HG03571 (cell line): ENCODE measurements around the gene GNL1.
"Not testable (repeated sequence)": the region's sequence is repeated elsewhere in the genome, so short reads cannot be mapped to it uniquely, and the experiment has no call there.

Experiments used
- ATAC-seq: cut with Tn5 transposase; IDR thresholded peaks from one replicate; pipeline ENCODE4 v1.9.1; 2021; ENCODE audit not compliant: unreplicated experiment

GNL1 gene

DNA sequence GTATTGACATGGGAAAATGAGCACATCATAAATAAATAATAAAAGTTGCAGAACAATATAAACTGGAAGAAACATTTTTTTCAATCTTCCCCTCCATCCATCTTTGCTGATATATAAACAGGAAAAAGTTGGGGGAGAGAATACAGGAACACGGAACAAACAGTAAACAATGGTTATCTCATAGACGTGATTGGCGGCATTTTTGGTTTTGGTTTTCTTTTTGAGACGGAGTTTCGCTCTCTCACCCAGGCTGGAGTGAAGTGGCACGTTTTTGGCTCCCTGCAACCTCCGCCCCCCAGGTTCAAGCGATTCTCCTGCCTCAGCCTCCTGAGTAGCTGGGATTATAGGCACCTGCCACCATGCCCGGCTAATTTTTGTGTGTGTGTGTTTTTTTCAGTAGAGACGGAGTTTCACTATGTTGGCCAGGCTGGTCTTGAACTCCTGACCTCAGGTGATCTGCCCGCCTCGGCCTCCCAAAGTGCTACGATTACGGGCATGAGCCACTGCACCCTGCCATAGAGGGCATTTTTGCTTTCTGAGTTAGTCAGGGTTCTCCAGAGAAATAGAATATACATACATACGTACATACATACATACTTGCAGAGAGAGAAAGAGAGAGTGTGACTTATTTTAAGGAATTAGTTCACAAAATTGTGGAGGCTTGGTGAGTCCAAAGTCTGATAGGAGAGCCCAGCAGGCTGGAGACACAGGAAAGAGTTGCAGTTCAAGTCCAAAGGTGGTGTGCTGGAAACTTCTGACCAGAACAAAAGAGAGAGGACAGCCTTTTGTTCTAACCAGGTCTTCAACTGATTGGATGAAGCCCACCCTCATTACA, 22.6 kb downstream of the GNL1 start:
- ATAC-seq = no peak

DNA sequence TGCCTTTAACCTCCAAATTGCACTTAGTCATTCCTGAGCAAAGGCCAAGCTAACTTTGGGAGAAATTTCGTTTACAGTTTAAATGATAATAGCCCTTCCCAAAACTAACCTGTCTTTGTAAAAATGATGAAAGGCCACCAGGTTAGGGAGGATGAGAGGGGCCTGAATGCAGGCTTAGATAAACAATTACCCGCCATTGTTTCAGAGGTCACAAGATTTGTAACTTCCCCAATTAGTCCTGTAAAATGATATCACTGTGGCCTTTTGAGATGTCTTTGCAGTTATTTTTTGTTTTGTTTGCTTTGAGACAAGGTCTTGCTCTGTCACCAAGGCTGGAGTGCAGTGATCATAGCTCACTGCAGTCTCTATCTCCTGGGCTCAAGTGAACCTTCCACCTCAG, 26.3 kb downstream of the GNL1 start:
- ATAC-seq = no peak

DNA sequence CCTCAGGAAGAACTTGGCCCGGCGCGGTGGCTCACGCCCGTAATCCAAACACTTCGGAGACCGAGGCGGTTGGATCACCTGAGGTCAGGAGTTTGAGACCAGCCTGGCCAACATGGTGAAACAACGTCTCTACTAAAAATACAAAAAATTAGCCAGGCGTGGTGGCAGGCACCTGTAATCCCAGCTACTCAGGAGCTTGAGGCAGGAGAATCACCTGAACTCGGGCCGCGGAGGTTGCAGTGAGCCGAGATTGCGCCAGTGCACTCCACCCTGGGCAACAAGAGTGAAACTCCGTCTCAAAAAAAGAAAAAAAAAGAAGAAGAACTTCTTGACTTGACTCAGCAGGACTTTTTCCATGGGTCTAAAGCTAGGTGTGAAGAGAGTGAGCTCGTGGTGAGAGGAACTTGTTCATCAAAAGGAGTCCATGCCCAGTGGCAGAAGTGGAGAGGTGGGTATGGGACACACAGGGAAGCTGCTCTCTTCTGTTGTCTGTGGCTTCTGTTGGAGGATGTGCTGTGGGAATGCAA, 26.9 kb downstream of the GNL1 start:
- not testable (repeated sequence) for ATAC-seq

DNA sequence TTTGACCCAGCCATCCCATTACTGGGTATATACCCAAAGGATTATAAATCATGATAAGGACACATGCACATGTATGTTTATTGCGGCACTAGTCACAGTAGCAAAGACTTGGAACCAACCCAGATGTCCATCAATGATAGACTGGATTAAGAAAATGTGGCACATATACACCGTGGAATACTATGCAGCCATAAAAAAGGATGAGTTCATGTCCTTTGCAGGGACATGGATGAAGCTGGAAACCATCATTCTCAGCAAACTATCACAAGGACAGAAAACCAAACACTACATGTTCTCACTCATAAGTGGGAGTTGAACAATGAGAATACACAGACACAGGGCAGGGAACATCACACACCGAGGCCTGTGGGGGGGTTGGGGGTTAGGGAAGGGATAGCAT, 29.8 kb downstream of the GNL1 start:
- not testable (repeated sequence) for ATAC-seq

DNA sequence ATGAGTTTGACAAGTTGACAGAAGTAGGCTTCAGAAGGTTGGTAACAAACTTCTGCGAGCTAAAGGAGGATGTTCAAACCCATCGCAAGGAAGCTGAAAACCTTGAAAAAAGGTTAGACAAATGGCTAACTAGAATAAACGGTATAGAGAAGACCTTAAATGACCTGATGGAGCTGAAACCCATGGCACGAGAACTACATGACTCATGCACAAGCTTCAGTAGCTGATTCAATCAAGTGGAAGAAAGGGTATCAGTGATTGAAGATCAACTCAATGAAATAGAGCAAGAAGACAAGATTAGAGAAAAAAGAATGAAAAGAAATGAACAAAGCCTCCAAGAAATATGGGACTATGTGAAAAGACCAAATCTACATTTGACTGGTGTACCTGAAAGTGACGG, 34.3 kb downstream of the GNL1 start:
- not testable (repeated sequence) for ATAC-seq

DNA sequence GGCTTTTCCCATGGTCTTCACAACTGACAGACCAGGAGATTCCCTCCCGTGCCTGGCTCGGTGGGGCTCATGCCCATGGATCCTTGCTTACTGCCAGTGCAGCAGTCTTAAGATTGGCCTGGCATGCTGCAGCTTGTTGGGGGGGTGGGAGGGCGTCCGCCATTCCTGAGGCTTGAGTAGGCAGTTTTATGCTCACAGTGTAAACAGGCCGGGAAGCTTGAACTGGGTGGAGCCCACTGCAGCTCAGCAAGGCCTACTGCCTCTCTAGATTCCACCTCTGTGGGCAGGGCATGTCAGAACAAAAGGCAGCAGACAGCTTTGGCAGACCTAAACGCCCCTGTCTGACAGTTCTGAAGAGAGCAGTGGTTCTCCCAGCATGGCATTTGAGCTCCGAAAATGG, 35.2 kb downstream of the GNL1 start:
- not testable (repeated sequence) for ATAC-seq

DNA sequence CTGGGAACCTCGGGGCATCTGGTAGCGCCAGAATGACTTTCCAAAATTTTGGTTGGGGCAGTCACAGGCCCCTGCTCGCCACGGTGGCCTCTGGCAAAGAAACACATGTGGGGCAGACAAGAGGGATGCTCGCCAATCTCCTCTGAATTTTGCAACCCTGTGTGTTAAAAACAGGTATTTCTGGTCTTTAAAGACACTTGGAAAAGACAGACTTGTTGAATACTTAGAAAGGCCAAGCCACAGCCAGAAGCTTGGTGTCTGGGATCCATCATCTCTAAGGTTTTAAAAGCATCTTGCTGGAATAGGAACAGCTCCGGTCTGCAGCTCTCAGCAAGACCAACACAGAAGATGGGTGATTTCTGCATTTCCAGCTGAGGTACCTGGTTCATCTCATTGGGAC, 35.8 kb downstream of the GNL1 start:
- no peak for ATAC-seq

DNA sequence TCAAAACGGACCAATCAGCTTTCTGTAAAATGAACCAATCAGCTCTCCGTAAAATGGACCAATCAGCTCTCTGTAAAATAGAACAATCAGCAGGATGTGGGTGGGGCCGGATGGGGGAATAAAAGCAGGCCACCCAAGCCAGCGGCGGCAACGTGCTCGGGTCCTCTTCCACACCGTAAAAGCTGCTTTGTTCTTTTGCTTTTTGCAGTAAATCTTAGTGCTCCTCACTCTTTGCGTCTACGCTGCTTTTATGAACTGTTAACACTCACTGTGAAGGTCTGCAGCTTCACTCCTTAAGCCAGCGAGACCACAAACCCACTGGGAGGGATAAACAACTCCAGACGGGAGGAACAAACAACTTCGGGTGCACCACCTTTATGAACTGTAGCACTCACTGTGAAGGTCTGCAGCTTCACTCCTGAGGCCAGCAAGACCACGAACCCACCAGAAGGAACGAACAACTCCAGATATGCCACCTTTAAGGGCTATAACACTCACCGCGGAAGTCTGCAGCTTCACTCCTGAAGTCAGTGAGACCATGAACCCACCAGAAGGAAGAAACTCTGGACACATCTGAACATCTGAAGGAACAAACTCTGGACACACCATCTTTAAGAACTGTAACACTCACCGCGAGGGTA, 37.7 kb downstream of the GNL1 start:
- ATAC-seq = not testable (repeated sequence)

DNA sequence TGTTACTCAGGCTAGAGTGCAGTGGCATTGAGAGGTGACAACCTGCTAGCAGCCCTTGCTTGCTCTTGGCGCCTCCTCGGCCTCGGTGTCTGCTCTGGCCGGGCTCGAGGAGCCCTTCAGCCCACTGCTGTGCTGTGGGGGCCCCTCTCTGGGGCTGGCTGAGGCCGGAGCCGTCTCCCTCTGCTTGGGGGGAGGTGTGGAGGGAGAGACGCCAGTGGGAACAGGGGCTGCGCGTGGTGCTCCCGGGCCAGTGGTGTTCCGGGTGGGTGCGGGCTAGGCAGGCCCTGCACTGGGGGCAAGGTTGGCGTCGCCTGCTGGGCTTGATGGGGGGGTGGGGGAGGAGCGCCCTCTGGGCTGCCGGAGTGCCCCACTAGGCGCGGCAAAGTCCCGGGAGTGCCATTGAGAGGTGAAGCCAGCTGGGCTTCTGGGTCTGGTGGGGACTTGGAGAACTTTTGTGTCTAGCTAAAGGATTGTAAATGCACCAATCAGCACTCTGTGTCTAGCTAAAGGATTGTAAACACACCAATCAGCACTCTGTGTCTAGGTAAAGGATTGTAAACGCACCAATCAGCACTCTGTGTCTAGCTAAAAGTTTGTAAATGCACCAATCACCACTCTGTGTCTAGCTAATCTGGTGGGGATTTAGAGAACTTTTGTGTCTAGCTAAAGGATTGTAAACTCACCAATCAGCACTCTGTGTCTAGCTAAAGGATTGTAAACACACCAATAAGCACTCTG, 38.4 kb downstream of the GNL1 start:
- not testable (repeated sequence) for ATAC-seq

DNA sequence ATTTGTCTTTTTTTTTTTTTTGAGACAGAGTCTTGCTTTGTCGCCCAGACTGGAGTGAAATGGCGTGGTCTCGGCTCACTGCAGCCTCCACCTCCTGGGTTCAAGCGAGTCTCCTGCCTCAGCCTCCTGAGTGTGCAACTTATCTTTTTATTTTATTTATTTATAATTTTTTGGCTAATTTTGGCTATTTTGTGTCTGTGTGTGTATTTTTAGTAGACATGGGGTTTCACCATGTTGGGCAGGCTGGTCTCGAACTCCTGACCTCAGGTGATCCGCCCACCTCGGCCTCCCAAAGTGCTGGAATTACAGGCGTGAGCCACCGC, 39.6 kb downstream of the GNL1 start:
- ATAC-seq = not testable (repeated sequence)

DNA sequence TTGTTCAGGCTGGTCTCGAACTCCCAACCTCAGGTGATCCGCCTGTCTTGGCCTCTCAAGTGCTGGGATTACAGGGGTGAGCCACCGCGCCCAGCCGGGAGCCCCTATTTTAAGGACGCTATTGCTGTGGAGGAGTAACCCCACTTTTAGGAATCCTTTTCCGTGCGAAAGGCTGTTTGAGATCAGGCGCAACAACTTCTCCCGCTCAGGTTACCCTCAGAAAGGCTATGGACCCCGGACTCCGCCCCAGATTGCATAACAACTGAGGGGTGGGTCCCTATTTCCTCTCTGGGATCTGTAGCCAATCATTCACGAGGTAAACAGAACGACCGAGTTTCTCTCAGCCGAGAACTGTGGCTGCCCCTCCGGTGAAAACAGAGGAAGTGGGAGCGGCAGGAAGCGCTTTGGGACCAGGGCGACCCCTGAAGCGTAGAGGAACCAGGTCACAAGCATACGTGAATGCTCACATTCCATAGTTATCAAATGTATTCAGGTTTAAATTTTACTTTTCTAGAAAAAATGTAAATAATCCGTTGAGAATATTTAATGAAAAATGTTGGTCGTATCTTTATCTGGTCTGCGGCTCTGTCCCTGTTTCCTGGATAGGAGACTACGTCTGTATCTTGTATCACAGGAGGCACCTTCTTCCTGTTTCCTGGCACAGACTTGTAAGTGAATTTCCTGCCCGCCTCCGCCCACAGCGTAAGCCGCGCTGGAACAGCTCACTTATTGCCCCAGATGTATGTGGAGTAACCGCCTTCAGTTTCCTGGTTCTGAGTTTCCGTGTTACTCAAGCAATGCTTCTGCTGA, 40.1 kb downstream of the GNL1 start:
- ATAC-seq = peak; percentile 52

DNA sequence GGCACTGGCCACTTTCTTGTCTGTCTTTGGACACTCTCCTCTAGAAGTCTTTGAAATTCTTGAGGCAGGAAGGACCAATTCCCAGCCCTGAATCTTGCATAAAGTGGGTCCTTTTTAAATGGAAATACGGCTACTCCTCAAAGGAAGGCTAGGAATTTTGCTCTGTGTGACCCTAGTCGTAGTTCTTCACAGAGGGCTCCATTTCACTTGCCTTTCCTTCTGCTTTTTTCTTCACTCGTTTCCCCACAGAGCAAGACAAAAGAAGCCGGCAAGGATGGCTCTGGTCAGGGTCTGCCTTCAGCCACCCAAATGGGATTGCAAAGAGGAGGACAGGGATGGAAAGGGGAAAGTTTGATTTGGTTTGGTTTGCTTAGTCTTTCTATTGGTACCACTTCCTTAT, 41.2 kb downstream of the GNL1 start:
- ATAC-seq = no peak

DNA sequence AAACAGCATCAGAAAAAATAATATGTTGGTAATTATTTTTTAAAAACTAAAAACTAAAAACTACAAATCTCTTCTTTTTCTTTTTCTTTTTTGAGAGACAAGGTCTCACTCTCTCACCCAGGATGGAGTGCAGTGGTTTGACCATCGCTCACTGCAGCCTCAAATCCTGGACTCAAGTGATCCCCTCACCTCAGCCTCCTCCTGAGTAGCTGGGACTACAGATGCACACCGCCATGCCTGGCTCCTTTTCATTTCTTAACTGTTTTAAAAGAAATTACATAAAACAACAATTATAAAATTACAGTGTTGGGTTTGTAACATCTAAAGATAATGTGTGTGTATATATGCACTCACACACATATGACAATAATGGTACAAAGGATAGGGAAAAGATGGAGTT, 42.8 kb downstream of the GNL1 start:
- ATAC-seq = no peak

DNA sequence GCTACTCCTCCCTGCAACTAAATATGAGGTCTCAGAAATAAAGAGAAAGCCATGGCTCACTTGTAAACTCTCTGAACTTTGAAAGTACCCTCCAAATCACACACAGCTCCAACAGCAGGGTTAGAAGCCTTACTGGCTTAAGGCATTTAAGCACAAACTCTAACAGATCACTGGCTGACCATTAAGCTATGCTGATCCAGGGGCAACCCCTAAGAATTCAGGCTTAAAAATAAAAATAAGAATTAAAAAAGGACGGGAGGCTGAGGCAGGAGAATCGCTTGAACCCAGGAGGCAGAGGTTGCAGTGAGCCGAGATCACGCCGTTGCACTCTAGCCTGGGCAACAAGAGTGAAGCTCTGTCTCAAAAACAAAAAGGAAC, 45.1 kb downstream of the GNL1 start:
- no peak for ATAC-seq

DNA sequence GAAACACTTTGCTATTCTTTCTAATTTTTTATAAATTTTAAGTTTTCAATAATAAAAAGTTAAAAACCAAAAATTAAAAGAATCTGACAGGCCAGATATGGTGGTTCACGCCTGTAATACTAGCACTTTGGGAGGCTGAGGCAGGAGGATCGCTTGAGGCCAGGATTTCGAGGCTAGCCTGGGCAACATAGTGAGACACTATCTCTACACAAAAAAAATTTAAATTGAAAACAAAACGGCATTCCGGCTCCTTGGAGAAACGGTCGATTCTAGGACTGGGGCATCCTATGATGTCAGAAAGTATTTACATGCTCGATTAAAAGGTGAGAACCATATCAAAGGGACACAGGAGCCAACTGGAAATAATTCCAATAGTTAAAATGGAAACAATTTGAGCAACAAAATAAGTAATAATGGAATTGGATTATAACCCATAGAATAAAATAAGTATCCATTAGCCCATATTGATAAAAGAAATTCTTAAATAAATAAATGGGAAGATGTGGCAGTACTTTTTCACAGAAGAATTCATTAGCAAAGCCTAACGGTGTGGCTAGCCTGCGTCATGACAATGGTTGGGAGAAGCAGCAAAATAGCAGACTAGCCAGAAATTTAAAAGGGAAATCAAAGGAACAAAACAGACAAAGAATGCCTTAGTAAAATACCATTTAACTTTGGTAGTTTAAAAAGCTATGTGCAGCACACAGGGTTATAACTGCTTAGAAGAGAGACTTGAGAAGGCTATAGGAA, 45.7 kb downstream of the GNL1 start:
- ATAC-seq = no peak

DNA sequence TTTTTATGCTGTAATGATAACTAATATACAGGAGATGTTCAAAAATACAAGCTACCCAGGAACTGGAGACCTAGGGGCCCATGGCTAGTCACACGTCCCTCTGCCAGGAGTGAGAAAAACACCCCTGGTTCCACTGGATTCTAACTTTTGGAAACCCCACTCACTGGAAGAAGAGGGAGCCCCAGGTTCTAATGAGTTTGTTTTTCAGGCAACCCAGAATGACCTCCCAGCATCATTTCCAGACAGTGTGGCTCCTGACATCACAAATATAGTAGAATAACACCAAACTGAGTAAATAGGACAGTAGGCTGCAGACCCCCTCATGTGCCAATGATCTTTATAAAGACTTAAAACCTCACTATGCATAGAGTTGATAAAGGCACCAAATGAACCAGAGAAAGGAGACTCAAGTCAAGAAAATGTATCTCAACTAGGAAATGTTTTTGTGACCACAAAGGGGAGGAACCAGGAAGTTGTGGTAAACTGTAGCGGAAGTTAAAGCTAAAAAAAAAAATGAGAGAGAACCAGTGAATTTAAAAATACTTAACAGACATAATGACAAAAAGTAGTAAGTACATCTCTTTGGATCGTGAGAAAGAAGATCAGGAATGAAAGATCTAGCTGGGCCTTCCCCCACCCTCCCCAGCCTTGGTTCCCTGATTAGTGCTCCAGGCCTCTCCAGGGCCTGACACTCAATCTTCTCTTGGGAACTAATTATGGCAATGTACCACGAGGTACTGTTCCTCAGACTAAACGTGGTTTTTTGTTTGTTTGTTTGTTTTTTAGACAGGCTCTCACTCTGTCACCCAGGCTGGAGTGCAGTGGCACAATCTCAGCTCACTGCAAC, 47.2 kb downstream of the GNL1 start:
- peak; percentile 46 for ATAC-seq

DNA sequence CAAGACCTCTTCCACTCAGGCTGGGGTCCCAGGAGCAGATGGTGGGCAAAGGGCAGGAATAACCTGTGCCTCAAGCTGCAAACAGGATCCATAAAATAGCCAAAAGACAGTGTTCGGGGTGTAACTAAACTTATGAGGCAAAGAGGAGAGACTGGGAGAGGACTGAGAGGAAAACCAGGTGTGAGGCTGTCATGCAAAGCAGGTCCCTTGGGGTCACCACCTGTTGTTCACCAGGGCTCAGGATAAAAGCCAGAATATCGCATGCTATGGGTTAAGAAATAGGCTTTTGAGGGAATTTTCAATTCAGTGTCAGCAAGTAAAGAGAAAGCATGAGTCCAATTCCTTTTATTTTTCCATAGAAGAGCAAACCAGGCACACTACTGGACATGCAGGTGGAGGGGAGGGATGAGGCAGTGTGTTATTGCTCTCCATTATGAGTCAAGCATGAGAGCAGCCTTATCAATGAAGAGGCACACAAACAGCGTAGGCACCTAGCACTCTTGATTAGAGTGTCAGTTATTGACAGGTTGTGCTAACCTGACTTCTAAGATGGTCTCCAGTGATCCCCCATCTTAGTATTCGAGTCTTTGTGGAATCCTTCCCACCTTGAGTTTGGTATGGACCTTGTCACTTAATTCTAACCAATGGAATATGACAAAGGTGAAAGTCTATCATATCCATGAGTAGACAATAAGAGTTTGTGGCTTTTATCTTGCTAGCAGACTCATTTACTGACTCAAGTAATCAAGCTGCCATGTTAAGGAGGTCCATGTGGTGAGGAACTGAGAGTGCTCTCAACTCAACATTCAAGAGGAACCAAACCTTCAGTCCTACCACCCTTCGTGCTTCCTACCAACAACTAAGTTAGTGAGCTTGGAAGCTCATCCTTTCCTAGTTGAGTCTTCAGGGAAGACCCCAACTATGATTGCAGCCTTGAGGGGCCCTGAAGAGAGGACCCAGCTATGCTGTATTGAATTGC, 48.2 kb downstream of the GNL1 start:
- no peak for ATAC-seq
